ENCODE results near the gene INHBE. TPM values are rescaled to one million over a fixed set of nuclear protein-coding genes. Genes with fewer than 3 reads are reported as not detected.

The INHBE gene
- total RNA-seq, 1 donor from 2014 or later = not detected

GRCh38 chr12:57458665-57459054 is 3.6 kb downstream of the INHBE start:
- DNase-seq (no peak), ATAC-seq (ENCODE audit: poor library complexity) (no peak)
- intact Hi-C loops (cut with DNase I) = no loop called here

- intact Hi-C loops (cut with DNase I) = no loop called here
- peak; percentile 86 for ATAC-seq (ENCODE audit: poor library complexity)
- peak; percentile 97 for DNase-seq
Observed at GRCh38 chr12:57459055-57459749, 4.1 kb downstream of the INHBE start.

GRCh38 chr12:57459750-57460467 is 4.8 kb downstream of the INHBE start, which contains the start of gene GLI1:
Gene GLI1 (plus strand): TSS chr12:57459785. CDS start chr12:57463692, 3,907 bp downstream.
- DNase-seq (no peak), ATAC-seq (ENCODE audit: poor library complexity) (peak; percentile 66)
- intact Hi-C loops (cut with DNase I) = no loop called here

GRCh38 chr12:57460468-57460784 is 5.3 kb downstream of the INHBE start:
- intact Hi-C loops (cut with DNase I) = no loop called here
- ATAC-seq (ENCODE audit: poor library complexity) (no peak), DNase-seq (no peak)

GRCh38 chr12:57460841-57461275 is 5.8 kb downstream of the INHBE start:
- intact Hi-C loops (cut with DNase I) = no loop called here
- ATAC-seq (ENCODE audit: poor library complexity) (no peak), DNase-seq (no peak)

GRCh38 chr12:57461276-57461916 is 6.3 kb downstream of the INHBE start:
- peak; percentile 77 for DNase-seq
- intact Hi-C loops (cut with DNase I) = no loop called here
- peak; percentile 50 for ATAC-seq (ENCODE audit: poor library complexity)

GRCh38 chr12:57461917-57462250 is 6.8 kb downstream of the INHBE start:
- ATAC-seq (ENCODE audit: poor library complexity) = no peak
- DNase-seq = no peak
- intact Hi-C loops (cut with DNase I) = no loop called here

- peak; percentile 78 for ATAC-seq (ENCODE audit: poor library complexity)
- intact Hi-C loops (cut with DNase I) = no loop called here
- peak; percentile 87 for DNase-seq
Observed at GRCh38 chr12:57462251-57462911, 7.3 kb downstream of the INHBE start.

- DNase-seq (no peak), ATAC-seq (ENCODE audit: poor library complexity) (no peak)
- intact Hi-C loops (cut with DNase I) = no loop called here
Observed at GRCh38 chr12:57462912-57463253, 7.8 kb downstream of the INHBE start.

- intact Hi-C loops (cut with DNase I) = no loop called here
- ATAC-seq (ENCODE audit: poor library complexity) (no peak), DNase-seq (no peak)
Observed at GRCh38 chr12:57464569-57464968, 9.5 kb downstream of the INHBE start.

- intact Hi-C loops (cut with DNase I) = no loop called here
- ATAC-seq (ENCODE audit: poor library complexity) = no peak
- DNase-seq = no peak
Observed at GRCh38 chr12:57465030-57465746, 10.1 kb downstream of the INHBE start.

- ATAC-seq (ENCODE audit: poor library complexity) (no peak), DNase-seq (no peak)
- intact Hi-C loops (cut with DNase I) = no loop called here
Observed at GRCh38 chr12:57465747-57466505, 10.8 kb downstream of the INHBE start.

- ATAC-seq (ENCODE audit: poor library complexity) (no peak), DNase-seq (no peak)
- intact Hi-C loops (cut with DNase I) = no loop called here
Observed at GRCh38 chr12:57467212-57467874, 12.2 kb downstream of the INHBE start.

- DNase-seq (no peak), ATAC-seq (ENCODE audit: poor library complexity) (no peak)
- intact Hi-C loops (cut with DNase I) = no loop called here
Observed at GRCh38 chr12:57467915-57468314, 12.8 kb downstream of the INHBE start.

GRCh38 chr12:57469296-57470164 is 14.4 kb downstream of the INHBE start:
- intact Hi-C loops (cut with DNase I) = loop anchor here (10.0 kb wide), 1 partner anchor 155 kb away; no protein-coding TSS in a partner anchor
- no peak for DNase-seq
- ATAC-seq (ENCODE audit: poor library complexity) = no peak

GRCh38 chr12:57470286-57470969 is 15.3 kb downstream of the INHBE start:
- intact Hi-C loops (cut with DNase I) = loop anchor here (10.0 kb wide), 1 partner anchor 154 kb away; no protein-coding TSS in a partner anchor
- ATAC-seq (ENCODE audit: poor library complexity) (no peak), DNase-seq (no peak)
